Middle frontal gyrus (tissue), 1 donor: ENCODE results near the gene PSMB5.

ENCODE experiments used
- DNase-seq: peaks from one replicate; pipeline ENCODE4 v3.0.0-alpha.2; 2015; ENCODE audit warnings: low spot score; ENCODE audit errors: extremely low spot score

Gene PSMB5

DNA sequence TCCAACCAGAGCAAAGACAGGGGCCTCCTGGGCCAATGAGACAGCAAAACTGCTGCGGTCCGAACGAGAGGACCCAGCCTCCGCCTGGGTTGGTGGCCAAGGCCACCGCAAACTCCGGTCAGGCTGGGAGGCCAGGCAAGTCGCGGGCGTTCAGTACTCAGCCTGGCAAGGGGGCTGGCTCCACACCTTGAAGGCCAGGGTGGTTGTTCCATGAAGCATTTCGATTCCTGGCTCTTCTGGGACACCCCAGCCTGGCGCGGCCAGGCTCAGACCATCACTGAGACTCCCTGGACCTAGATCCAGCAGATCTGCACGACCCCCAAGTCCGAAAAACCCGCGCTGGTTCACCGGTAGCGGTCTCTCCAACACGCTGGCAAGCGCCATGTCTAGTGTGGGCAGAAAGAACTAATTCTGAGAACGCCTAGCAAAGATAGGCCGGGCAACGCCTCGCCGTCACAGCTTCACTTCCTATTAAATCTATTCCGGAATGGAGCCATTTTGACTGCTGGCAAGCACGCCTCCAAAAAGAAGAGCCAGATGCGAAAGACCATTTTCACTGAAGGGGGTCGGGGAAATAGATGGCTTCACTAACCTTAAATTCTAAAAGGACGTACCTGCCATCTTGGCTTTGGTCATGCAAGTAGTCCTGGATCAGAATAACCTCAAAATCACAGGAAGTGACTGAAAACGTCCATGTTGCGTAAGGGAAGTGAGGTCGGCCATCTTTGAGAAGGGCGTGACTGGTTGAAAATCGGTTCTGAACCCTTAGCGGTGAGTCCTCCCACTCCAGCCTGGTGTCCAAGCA, at the start of gene PSMB5:
Gene PSMB5, minus strand, starts transcription at position 403 of the 805 bp plus-strand sequence. Its CDS starts 19 bp downstream, at position 384.
- DNase-seq: peak; percentile 89

DNA sequence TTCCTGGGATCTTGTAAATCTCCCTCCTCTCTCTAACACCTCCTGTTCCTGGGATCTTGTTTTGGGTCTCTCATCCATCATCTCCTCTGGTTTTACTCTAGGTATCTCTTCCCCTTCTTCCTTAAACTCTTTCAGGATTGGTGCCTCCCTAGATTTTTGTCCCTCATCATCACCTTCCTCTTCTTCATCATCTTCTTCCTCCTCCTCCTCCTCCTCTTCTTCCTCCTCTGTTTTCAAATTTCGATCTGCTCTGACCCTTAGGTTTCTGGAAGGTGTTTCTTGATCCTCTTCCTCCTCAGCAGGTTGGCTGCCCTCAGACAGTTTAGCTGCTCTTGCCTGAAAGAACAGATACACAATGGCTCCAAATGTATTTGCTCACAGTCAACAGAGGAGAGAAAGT, 45.8 kb upstream of the PSMB5 start:
- DNase-seq: no peak

DNA sequence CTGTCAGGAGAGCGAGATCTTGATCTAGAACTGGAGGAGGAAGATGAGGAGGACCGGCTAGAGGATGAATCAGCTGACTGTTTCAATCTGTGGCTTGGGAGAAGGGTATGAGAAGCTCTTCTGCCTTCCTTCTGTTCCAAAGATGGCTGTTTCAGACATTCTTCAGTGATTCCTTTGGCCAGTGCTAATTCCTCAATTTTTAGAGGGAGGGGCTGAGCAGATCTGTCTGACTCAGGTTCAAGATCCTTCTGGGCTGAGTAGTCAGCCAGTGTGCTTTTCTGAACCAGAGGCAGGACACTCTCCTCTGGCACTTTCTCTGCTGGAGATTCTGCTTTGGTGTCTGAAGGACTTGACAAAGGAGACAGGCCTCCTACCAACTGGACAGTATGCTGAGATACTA, 45.0 kb upstream of the PSMB5 start:
- no peak for DNase-seq

DNA sequence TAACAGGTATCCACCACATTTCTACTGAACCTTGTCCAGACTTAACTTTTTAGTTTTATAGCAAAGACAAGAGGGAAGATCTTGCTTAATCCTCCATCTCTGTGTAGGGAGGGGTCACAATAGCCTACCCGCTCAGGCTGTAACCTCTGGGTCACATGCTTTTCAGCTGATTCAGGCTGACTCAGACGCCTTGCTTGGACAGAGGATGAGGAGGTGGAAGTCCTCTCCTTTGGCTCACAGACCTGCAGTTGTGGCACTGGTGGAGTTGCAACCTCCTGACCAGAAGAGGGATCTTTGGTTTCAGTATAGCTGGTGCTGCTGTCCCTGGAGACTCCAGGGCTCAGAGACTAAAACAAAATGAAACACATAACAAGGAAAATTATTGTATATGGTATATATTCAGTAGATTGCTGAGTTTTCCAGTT, 44.0 kb upstream of the PSMB5 start:
- DNase-seq: no peak

DNA sequence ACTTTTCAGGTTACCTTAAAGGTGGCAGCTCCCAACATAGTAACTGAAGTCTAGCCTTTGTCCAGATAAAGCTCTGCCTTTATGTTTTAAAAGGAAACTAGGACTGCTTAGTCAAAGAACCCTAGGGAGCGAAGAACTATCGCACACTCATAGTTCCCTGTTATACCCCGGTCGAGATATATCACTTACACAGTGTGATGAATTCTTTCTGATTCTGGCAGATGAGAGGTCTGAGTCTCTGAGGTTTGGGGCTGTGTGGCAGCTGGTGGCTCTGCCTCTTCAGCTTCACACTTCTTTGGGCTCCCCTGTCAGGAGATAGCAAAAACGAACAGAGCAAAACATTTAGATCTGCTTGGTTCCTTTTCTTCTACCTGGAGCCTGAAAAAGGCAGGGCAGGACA, 43.3 kb upstream of the PSMB5 start:
- no peak for DNase-seq

DNA sequence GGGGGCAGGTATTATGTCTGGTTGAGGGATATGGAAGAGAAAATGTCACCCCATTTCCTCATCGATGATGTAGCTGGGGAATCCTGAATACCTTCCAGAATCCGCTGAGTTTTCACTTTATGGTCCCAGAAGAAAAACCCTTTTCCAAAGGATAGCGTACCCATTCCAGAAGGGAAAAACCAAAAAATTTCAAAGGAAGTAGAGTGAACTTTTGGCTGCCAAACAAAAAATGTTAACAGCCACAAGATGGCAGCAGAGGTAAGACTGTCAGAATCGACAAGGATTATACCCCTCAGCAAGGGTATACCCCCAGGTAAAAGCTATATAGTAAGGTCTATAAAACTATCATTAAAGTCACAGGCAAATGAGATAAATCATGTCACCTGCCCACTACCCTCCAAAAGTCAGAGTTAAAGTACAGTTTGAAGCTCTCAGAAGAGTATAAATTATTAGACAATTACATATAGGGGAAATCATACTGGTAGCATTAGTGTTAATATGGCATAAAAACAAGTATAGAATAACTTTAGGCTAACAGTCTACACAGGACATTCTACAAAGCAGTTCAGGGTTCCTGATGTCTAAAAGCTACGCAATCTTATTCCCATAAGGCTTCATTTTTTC, 42.2 kb upstream of the PSMB5 start:
- DNase-seq: no peak

DNA sequence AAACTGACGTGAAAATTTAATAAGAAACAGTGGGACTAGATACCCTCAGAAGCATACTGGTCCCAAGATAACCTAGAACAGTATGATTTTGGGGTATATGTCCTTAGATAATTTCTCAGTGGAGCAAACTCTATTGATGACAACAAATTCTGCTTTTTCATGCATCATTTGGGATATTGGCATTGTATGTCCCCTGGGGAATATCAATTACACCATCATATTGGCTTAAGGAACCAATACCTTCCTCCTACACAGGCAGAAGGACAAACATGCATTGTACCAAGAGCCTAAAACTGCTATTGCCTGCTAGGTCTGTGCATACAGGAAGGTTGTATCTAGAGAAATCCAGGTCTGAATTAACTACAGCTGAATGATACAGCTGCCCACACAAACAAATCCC, 40.2 kb upstream of the PSMB5 start:
- no peak for DNase-seq

DNA sequence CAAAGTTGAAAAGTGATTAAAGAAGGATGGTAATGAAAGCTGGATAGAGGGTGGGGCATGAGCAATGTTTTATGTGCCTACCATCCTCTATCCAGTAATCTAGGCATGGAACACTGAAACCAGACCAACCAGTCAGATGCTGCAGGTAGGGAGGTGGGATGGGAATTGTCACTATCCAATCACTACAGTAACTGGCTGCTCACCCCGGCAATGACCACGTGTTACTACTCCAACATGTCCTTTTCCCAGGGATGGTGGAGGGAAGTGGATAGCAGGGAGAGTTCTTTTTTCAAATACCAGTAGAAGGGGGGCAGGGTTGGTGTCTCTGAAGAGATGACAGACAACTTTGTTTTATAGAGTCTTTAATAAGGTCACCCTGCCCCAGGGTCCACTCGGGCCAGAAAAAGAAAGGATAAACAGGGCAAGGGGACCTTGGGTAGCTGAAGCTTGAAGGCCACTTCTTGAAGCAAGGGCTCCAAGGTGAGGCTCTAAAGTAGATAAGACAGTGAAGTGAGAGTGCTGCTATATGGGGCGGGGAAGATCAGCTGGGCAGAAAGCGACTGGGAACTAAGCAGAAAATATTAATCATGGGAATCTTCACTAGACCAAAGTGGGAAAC, 37.3 kb upstream of the PSMB5 start:
- DNase-seq: no peak

DNA sequence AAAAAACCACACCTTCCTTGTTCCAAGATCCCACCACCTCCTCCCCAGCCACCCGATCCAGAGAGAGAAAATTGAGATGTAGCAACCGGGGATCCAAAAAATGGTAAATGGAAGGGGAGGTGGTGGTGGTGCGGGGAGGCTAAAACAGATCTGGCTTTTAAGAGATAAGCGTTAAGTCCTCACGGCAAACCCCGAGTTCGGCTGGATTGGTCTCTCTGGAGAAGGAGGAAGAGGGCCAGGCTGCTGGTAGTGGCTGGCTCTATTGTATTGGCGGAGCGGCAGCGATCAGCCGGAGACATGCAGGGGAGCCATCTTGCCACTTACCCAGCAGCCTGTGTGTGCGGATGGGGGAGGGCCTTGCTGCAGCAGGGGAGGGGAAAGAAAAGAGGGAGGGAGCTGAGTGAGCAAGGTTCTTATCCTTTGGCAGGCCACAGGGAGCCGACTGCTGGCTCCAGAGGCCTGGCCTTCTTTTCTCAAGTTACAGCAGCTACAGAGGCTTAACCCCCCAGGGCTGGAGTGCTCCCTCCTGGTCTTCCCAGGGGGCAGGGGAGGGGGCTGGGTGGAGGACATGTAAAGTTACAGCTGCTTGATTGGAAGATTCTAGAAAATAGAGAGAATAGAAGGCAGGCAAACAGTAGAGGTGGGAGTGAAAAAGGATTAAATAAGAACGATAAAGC, 36.7 kb upstream of the PSMB5 start:
- peak; percentile 54 for DNase-seq

DNA sequence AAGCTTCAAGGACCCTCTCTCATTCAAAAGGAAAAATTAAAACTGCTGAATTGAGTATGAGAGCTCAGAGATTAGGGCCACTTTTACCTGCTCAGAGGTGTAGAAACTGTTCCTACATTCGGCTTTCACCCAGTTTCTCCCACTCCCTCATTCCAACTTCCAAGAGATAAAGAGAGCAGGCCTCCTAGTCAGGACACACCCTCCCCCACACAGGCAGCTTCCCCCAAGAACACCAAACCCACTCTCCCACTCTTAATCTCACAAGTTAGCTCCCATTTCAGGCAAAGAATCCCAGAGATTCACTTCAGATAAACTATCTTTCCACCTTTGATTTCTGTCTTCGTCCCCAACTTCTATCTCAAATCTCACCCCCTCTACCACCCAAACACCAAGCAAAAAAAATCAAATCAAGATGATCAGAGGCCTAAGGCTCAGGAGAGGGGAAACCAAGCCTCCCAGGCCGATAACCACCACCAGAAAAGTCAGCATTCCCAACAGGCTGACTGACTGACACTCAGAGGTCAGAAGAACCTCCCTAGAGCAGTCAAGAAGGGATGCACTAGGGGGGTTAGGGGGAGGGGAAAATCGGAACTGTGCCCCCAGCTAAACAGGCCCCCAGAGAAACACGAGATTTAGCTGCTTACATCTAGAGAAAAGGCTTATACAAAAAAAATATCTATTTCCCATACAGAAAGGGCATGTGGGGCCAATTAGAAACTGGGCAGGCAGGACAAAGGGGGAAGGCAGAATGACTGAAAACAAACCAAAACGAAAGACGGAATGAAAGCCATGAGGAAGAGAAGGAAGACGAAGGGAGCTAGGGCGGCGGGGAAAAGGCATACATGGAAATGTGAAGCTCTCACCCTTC, 35.8 kb upstream of the PSMB5 start:
- no peak for DNase-seq

DNA sequence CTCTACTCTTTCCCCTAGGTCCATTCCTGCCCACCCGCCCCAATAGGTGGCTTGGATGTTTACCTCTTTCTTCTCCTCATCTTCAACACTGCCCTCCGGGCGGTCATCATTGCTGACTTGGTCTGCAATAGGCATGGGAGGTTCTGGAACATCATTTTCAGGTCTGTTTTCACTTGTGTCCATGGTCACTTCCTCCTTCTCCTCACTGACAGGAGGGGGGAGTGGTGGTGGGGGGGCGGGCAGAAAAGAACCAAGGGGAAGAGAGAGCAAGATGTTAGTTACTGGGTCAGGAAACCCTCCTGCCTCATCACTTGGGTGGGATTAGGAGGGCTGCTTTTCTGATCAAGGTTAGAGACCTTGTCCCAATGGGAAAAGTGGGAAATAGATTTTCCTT, 34.7 kb upstream of the PSMB5 start:
- DNase-seq: no peak

DNA sequence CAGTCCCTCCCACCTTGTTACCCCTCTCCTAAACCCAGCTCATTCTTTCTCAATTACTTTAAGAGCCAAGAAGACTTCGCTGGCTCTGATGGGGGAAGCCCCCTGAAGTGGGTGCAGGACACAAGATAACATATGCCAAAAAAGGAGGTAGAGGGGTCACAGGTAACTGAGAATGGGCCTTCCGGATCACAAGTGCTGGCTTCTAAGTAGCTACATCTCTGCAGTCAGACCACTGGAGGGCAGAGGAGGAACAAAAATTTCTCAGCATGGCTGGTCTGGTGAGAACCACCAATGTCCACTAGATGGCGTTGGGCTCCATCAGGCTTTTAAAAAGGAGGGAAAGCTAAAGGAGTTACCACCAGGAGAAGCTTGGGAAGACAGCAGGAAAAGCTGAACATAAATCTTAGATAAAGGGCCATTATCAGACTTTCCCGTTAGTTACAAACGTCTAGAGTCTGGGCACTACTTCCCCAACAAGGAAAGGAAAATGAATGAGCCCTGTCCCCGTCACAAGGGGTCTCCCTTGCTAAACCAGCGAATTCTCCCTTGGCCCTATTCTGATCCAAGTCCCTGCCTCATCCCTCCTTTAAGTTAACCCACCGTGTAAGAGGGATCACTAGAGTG, 34.2 kb upstream of the PSMB5 start:
- DNase-seq: peak; percentile 86

DNA sequence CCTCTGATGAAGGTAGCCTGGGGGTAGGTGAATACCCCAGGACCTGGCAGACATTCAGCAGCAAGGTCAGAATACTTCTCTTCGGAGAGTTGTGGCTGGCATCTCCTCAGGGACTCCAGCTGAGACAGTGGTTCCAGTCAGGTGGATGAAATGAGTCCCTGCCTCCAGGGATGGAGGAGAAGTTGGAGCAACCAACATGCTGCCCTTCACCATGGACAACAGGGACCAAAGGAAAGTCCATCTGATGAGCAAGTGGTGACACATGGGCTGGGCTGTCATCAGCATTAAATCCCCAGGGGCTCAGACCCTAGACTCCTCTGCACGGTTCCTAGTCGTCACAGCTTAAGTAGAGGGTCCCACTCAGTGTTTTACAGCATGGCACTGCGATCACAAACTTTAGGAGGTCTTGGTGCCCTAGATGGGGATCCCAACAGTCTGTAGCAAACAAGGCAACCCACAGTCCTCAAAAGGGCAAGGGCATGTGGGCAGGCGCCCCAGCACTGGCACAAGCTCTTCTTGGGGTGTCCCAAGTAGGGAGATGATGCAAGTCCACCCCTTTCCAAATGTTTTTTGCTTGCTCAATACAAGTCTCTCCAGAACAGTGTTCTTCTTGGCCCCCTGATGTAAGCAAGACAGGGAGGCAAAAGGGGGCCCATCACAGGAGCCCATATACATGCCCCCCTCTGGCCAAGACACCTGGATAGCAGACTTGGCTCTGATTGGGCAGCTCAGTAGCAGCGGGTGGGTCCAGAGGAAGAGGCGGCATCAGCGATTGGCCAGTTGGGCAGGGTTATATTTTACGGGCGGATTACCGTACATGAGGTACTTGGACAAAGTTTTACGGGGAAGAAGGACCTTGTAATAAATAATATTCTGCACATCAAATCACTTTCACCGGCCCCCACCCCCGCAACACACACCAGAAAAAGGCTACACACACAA, 33.4 kb upstream of the PSMB5 start:
- DNase-seq: no peak

DNA sequence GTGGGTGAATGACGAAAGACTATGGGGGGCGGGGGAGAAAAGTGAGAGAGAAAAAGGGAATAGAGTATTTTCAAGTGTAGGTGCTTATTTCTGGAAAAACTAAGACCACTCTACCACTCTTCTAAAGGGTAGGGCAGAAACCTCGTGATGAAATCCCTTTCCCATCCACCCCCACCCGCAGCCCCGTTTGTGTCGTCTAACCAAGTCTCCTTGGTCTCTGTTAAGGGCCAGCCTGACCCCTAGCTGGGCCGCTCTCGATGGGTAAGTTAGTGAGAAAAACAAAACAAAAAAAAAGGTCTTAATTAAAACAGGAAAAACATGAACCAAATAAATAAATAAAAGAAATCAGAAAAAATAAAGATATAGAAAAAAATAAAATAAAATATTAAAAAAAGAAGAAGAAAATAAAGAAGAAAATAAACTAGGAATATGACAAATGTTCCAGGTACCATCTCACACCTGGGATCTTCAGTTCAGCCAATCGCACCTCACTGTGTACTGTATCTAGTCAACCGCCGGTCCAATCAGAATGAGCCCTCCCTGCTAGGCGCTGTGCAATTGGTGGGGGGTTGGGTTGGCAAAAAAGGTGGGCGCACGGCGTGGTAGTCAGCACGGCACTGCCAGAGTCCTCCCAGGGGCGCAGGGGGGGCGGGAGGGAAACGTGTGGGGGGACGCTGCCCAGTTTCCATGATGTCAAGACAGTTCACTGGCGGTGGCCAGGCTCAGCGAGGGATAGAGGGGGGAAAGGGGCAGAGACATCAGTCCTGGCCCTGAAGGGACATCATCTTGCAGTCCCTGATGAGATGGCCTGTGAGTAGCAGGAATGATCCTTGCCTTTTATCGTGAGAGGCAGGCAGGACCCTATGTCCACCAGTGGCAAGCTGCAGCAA, 32.4 kb upstream of the PSMB5 start:
- no peak for DNase-seq

DNA sequence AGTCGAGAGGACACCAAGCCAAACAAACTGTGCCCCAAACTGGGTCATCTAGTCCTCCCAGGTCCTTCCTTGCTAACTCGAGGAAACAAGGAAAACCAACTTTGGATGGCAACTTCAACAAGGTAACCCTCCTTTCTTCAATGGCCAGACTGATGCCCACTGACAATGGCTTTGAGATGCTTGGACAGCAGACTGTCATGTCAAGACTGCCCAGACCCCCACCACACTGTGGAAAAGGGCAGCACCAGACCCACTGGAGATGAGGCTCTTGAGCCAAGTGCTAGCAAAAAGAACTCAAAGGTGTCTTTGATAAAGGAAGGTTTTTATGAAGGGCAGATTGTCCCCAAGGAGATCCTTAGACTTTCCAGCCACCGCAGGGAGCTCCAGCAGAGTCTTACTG, 31.7 kb upstream of the PSMB5 start:
- no peak for DNase-seq

DNA sequence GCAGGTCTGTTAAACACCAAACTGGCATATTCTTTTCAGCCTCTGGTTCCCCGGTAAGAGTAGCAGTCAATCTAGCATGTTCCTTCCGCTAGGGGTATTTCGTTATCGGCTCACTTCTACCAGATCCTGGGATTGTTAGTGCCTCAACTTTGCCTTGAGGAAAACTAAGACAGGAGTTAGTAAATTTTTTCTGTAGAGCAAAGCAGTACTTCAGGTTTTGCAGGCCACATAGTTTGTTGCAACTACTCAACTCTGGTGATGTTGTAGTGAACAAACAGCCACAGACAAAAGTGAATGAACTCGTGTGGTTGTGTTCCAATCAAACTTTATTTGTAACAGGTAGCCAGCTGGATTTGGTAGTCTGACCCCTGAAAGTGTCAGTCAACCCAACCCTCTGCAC, 28.9 kb upstream of the PSMB5 start:
- DNase-seq: no peak

DNA sequence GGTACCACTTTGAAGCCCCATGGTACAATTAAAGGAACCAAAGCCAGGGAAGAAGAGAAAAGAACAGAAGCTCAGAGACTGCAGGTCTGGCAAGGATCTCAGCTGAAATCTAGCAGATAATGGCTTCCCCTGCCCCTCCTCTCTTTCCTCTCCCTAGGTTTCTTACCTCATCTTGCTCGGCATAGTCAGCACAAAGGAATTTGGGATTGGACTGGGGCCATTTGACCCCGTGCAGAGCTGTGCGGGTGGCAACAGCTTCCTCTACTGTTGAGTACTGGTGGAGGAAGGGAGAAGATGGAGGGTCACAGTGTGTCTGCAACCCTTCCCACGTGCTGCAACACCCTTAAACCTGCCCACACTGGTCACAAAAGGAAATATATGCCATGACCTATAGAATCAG, 27.3 kb upstream of the PSMB5 start:
- DNase-seq: no peak

DNA sequence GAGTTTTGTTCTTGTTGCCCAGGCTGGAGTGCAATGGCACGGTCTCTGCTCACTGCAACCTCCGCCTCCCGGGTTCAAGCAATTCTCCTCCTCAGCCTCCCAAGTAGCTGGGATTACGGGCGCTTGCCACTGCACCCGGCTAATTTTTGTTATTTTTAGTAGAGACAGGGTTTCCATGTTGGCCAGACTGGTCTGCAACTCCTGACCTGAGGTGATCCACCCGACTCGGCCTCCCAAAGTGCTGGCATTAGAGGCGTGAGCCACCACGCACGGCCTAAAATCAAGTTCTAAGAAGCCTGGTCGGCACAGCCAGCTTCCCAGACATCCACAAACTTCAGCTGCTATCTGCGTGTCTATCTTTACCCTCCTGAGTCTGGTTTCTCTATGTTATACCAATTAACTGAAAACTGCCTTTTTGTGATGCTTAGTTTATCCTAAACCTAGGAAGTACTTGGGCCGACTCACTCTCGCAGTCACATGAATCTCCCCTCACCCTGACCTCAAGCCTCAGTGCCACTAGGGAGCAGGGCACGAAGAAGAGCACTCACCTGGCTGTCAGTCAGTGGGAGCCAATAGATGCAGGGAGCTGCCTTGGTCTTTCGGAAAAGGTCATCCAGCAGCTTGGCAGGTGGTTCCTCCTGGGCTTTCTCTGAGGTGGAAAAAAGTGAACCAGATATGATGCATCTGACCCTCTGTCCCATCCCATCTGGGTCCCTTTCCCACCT, 26.0 kb upstream of the PSMB5 start:
- no peak for DNase-seq
